K562 (cell line): Measurements from ENCODE around the gene WDR88. TPM values are rescaled to one million over a fixed set of nuclear protein-coding genes. Genes with fewer than 3 reads are reported as not detected.
"Not testable (repeated sequence)": the region's sequence is repeated elsewhere in the genome, so short reads cannot be mapped to it uniquely, and the experiment has no call there.

Experiments
- ATAC-seq: fragments of 200-7000 bp; cut with Tn5 transposase; 3 replicates; pipeline ENCODE4 v1.9.1; 2020; ENCODE audit warnings: moderate library complexity
- BruUV-seq: library from RNA; stranded (reverse); fragments of 400-500 nt; replicated peaks from 2 replicates; lab custom pipeline; 2021; lab: Mats Ljungman, UMichigan
- CTCF ChIA-PET: fragments of 300-600 bp; formaldehyde crosslinking; extraction: SDS; loops from one replicate; lab custom pipeline; 2021; ENCODE audit warnings: low intra/inter-chr PET ratio; lab: Yijun Ruan, JAX
- POLR2A ChIA-PET: fragments of 300-600, 350-650 bp; sonication (Branson Sonifier 250); formaldehyde crosslinking; extraction: SDS; loops from one replicate; lab custom pipeline; 2021; ENCODE audit warnings: antibody characterized with exemption, inconsistent platforms; lab: Yijun Ruan, JAX
- DNase-seq, 4 experiments: peaks; one replicate each; pipeline versions ENCODE4 v3.0.0 to v3.0.0-alpha.2; 2011 to 2018; ENCODE audit warnings: low spot score in 3 of 4, mixed read lengths in 3 of 4; ENCODE audit errors: extremely low read depth in 1 of 4
- FAIRE-seq: peaks from 2 replicates; lab custom pipeline; 2011; peaks lifted over from hg19 to GRCh38; lab: Jason Lieb, UNC
- H2AFZ ChIP-seq: 2 replicates; pipeline ENCODE4 v1.6.0; 2011; ENCODE audit warnings: low read depth, low read length, control low read depth, inconsistent platforms
- H3K27ac ChIP-seq: fragments of 200-600 bp; 3 replicates; pipeline ENCODE4 v1.8.0; 2011; ENCODE audit warnings: low read depth, mild to moderate bottlenecking, control low read depth, inconsistent platforms, low read length, moderate library complexity, mixed read lengths; ENCODE audit errors: extremely low read depth
- H3K27me3 ChIP-seq, 2 experiments: fragments of 300-600 bp in 1 of 2; 2 replicates in 1 of 2; 3 replicates in 1 of 2; pipeline versions ENCODE4 v1.6.0 to v1.8.0; 2011; ENCODE audit warnings: inconsistent platforms in 2 of 2, low read length in 2 of 2, mild to moderate bottlenecking in 1 of 2, mixed read lengths in 1 of 2, moderate library complexity in 1 of 2; ENCODE audit not compliant: control insufficient read depth in 2 of 2, insufficient read depth in 2 of 2
- H3K36me3 ChIP-seq: fragments of 300-600 bp; 3 replicates; pipeline ENCODE4 v1.8.0; 2011; ENCODE audit warnings: mild to moderate bottlenecking, low read length, inconsistent platforms; ENCODE audit not compliant: control insufficient read depth, insufficient read depth
- H3K4me1 ChIP-seq, 2 experiments: fragments of 200-600 bp in 1 of 2; replicated peaks in 1 of 2; 2 replicates in 1 of 2; 3 replicates in 1 of 2; pipeline versions ENCODE4 v1.5.1 to v1.8.0; 2011; ENCODE audit warnings: inconsistent platforms in 2 of 2, low read length in 2 of 2, mild to moderate bottlenecking in 1 of 2, mixed read lengths in 1 of 2, moderate library complexity in 1 of 2; ENCODE audit not compliant: control insufficient read depth in 2 of 2, insufficient read depth in 2 of 2
- H3K4me2 ChIP-seq: 2 replicates; pipeline ENCODE4 v1.6.1; 2011; ENCODE audit warnings: low read length, control low read depth, inconsistent platforms, mixed read lengths; ENCODE audit not compliant: insufficient read depth
- H3K4me3 ChIP-seq: fragments of 200-600 bp; sonication (generic), shearing (Covaris generic); 2 replicates; pipeline ENCODE4 v1.5.1; 2016; ENCODE audit warnings: control low read depth, inconsistent platforms
- H3K79me2 ChIP-seq: fragments of 200-600 bp; 3 replicates; pipeline ENCODE4 v1.8.0; 2011; ENCODE audit warnings: low read length, inconsistent platforms; ENCODE audit not compliant: control insufficient read depth, insufficient read depth
- H3K9ac ChIP-seq, 2 experiments: 2 replicates each; pipeline versions ENCODE4 v1.6.0 to v1.6.1; 2011; ENCODE audit warnings: low read depth in 2 of 2, low read length in 2 of 2, control low read depth in 1 of 2, inconsistent platforms in 1 of 2, mild to moderate bottlenecking in 1 of 2, mixed read lengths in 1 of 2; ENCODE audit not compliant: insufficient read depth in 1 of 2
- H3K9me1 ChIP-seq: one replicate; pipeline ENCODE4 v1.6.0; 2011; ENCODE audit warnings: inconsistent platforms, mild to moderate bottlenecking, low read length, moderate library complexity; ENCODE audit not compliant: control insufficient read depth, insufficient read depth
- H3K9me3 ChIP-seq: replicated peaks from 2 replicates; pipeline ENCODE4 v1.5.1; 2011; ENCODE audit warnings: low read depth, low read length, inconsistent platforms; ENCODE audit not compliant: control insufficient read depth, insufficient read depth
- H4K20me1 ChIP-seq: replicated peaks from 2 replicates; pipeline ENCODE4 v1.6.1; 2011; ENCODE audit warnings: low read length, inconsistent platforms, mixed read lengths; ENCODE audit not compliant: control insufficient read depth, insufficient read depth
- MIER1 ChIP-seq: fragments of 450-650 bp; IDR thresholded peaks from 2 replicates; pipeline ENCODE4 v1.6.1; 2016; ENCODE audit warnings: antibody characterized with exemption, mild to moderate bottlenecking, low read depth
- WGBS: fragments of 100-300 bp; shearing (Covaris generic); methylation state at CpG from one replicate; pipeline ENCODE4 v1.1.6; 2016; ENCODE audit warnings: low coverage, mixed read lengths; ENCODE audit not compliant: insufficient coverage; ENCODE audit errors: missing lambda C conversion rate; 5-methylcytosine and 5-hydroxymethylcytosine counted together
- in situ Hi-C: fragments of 300-500 bp; cut with MboI; formaldehyde crosslinking; loops from 4 replicates; pipeline ENCODE4 v1.15.0; 2018; ENCODE audit warnings: inconsistent platforms, mixed read lengths
- intact Hi-C: fragments of 100-400 bp; cut with micrococcal nuclease; formaldehyde crosslinking; loops from 2 replicates; pipeline ENCODE4 v1.14.2; 2022
- polyA plus RNA-seq, 8 experiments: library from polyadenylated mRNA; depleted of rRNA in 4 of 8; stranded (reverse) in 5 of 8; unstranded in 3 of 8; fragments of >200 nt; fragmentation: Nextera tagmentation in 2 of 8; fragmentation: Illumina TruSeq in 1 of 8; extraction: Ambion mirVana in 2 of 8; extraction: Trizol in 1 of 8; gene quantifications; 2 replicates each; pipeline versions ENCODE4 v1.2.1 to v1.2.3, GENCODE V29; 2011 to 2014; ENCODE audit warnings: inconsistent platforms in 1 of 8, missing spikeins in 1 of 8
- total RNA-seq, 7 experiments: library from RNA; depleted of rRNA in 6 of 7; stranded (reverse); fragments of >200 nt in 6 of 7; fragmentation: Illumina TruSeq in 2 of 7; extraction: Trizol in 2 of 7; gene quantifications; 2 replicates each; pipeline versions ENCODE4 v1.2.1 to v1.2.3, GENCODE V29; 2011 to 2021; ENCODE audit warnings: low replicate concordance in 1 of 7

The WDR88 gene
- total and polyA plus RNA-seq, 9 of the 15 experiments (the other 6 are each of a cell fraction or from before 2014, with no cell fraction given), result 0.03 to 0.04 TPM; not detected in 7

DNA sequence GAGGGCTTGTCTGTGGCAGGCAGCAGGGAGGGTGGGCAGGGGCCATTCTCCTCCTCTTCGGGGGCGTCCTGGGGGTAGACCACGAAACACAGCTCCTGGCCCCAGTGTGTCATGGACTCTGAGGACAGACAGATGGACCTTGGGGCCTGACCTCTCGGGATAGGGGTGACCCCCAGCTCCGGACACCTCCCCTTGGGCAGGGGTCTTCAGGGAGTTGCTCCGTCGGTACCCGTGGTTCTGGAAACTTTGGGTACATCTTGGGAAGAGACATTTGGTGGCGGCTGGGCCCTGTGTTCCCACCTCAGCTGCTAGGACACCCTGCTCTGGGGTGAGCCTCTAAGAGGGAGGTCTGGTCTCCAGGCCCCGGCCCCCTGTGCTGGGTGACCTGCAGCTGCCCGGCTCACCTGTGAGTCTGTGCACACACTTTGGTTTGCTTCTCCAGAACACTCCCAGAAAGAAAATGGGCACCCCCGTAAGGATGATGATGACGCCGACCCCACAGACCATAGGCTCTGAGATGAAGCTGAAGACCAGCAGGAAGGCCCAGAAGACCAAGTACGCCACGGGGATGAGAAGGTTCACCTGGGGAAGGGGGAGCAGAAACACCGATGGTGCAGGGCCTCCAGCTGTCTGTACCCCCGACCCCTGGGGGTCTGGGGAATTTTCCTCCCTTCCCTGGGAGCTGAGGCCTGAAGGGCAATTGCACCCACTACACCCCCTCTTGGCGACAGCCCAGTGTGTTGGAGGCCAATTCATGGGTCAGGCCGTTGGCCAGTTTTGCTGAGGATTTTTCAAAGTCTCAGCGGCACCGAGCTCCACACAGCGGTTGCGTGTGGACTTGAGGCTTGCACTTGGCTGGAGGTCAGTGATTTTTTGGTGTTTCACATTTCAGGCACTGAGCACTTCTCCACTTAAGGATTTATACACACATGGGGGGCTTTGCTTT lies 77.3 kb downstream of the WDR88 start (continued):
- TF ChIP-seq MIER1, result no peak
- TF ChIP-seq, all 486 proteins: peak for 2

DNA sequence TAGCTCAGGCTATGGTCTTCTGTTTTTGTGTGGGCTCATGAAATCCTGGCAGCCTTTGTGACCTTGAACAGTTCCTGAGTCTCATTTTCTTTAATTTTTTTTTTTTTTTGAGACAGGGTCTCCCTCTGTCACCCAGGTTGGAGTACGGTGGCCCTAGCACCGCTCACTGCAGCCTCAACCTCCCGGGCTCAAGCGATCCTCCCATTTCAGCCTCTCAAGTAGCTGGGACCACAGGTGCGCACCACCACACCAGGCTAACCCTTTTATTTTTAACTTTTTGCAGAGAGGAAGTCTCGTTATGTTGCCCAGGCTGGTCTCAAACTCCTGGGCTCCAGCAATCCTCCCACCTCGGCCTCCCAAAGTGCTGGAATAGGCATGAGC lies 77.9 kb downstream of the WDR88 start:
- BruUV-seq, intact Hi-C loops, in situ Hi-C loops, H3K4me3 ChIP-seq, H3K27ac ChIP-seq, H3K9me1 ChIP-seq, H3K4me2 ChIP-seq, H3K79me2 ChIP-seq, H3K36me3 ChIP-seq, H4K20me1 ChIP-seq, H3K9me3 ChIP-seq, H3K9ac ChIP-seq, FAIRE-seq, ATAC-seq, H2AFZ ChIP-seq, DNase-seq: not testable (repeated sequence)
- ChIA-PET CTCF (interaction anchor here (1.2 kb wide), 1 partner anchor 85 kb away, joined by 8 read pairs; no protein-coding TSS in a partner anchor), POLR2A (interaction anchor here (0.7 kb wide), 1 partner anchor 544 kb away, joined by 3 read pairs; no protein-coding TSS in a partner anchor)
- WGBS, result 2% methylated on average over 7 of the region's 7 CpGs
- Histone ChIP-seq H3K4me1 (peaks cover 0 to 31% of the 10 kb centered on the region in 2 experiments; a peak in 2 of 5 replicates), H3K27me3 (peaks cover 14 to 86% of the 10 kb centered on the region in 2 experiments; a peak in 4 of 5 replicates)
